SK-N-SH (cell line): ENCODE results near the gene SORL1.

ENCODE experiments used
- CHD2 ChIP-seq: fragments of 150-350 bp; IDR thresholded peaks from 2 replicates; pipeline ENCODE4 v1.6.1; 2018; ENCODE audit warnings: low read length; ENCODE audit not compliant: partially characterized antibody
- CTCF ChIP-seq: fragments of 200-600 bp; sonication (generic); IDR thresholded peaks from 2 replicates; pipeline ENCODE4 v1.6.1; 2017; ENCODE audit warnings: antibody characterized with exemption, mild to moderate bottlenecking, moderate library complexity
- EP300 ChIP-seq, 2 experiments: IDR thresholded peaks; 2 replicates each; pipeline versions ENCODE4 v1.4.0 to v1.6.1; 2012; ENCODE audit warnings: borderline replicate concordance in 1 of 2, low read depth in 1 of 2, low read length in 1 of 2
- EZH2phosphoT487 ChIP-seq: fragments of 200-600 bp; sonication (generic); IDR thresholded peaks from 2 replicates; pipeline ENCODE4 v1.6.1; 2017; ENCODE audit warnings: low read depth, mixed run types, mild to moderate bottlenecking, antibody characterized with exemption, moderate library complexity, borderline replicate concordance
- JUND ChIP-seq: IDR thresholded peaks from 2 replicates; pipeline ENCODE4 v1.4.0; 2012
- POLR2AphosphoS5 ChIP-seq: IDR thresholded peaks from 2 replicates; pipeline ENCODE4 v1.6.1; 2012; ENCODE audit warnings: low read depth, low read length
- RCOR1 ChIP-seq: fragments of 150-350 bp; IDR thresholded peaks from 2 replicates; pipeline ENCODE4 v1.6.1; 2017; ENCODE audit warnings: antibody characterized with exemption, low read length
- RXRA ChIP-seq: IDR thresholded peaks from 2 replicates; pipeline ENCODE4 v1.4.0; 2012; ENCODE audit warnings: low read depth, mild to moderate bottlenecking, borderline replicate concordance
- TAF1 ChIP-seq: IDR thresholded peaks from 2 replicates; pipeline ENCODE4 v1.6.1; 2012; ENCODE audit warnings: low read depth, mild to moderate bottlenecking, low read length, moderate library complexity, borderline replicate concordance

DNA sequence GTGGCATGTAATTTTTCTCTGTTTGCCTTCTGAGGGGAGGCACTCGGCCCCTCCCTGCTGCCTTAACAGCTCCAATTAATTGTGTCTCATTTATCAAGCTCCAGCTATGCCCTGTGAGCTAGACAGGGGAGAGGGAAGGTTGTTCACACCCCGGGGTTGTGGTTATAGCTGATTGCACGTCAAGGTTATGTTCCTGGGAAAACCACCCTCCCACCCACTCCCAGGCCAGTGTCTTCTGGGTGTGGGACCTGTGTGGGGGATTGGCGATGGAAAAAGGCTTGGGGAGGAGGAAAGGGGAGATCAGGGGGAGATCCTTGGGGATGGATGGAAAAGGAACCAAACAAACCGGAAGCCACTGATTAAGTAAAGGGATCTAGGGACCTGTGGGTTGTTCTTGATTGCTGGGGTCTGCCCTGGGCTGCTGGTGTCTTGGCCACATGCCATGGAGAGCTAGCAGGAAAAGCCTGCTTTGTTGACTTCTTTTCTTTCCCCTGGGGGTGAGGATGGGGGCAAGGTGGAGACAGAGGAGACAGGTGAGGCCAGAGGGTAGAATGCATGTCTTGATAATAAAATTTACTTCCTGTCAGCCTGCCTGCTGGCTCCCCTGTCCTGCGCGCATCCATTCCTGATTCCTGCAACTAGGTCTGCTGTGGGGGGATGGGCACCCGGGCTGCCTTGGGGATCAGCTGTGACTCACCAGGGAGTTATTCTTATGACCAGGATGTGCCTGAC is 14.1 kb downstream of the SORL1 start:
- TF ChIP-seq CTCF (no peak), EP300 (IDR thresholded peaks at IDR 0.05; ENCODE audit: borderline replicate concordance in 1 of 2, low read depth in 1 of 2, low read length in 1 of 2) (peak; percentile 46 to 90; a peak in 2 of 4 replicates), JUND (peak; percentile 98), EZH2phosphoT487 (no peak), TAF1 (peak; percentile 89), POLR2AphosphoS5 (peak; percentile 69; the same call in 1 of the 2 replicates), RCOR1 (peak; percentile 62), CHD2 (peak; percentile 90), RXRA (no peak; the same call in 1 of the 2 replicates)
